K562 (cell line): Measurements from ENCODE around the gene ADAMTS1. TPM values are rescaled to one million over a fixed set of nuclear protein-coding genes. Genes with fewer than 3 reads are reported as not detected.

Experiments
- CBX3 ChIP-seq, 2 experiments: IDR thresholded peaks; 1 replicate in 1 of 2; 2 replicates in 1 of 2; pipeline ENCODE4 v1.6.1; 2012; ENCODE audit warnings: inconsistent platforms in 2 of 2, low read length in 2 of 2, borderline replicate concordance in 1 of 2, control low read depth in 1 of 2
- CHD4 ChIP-seq: fragments of 200-600 bp; sonication (generic); IDR thresholded peaks from 3 replicates; pipeline ENCODE4 v1.6.1; 2012; ENCODE audit warnings: low read depth, mild to moderate bottlenecking, mixed read lengths, low read length, inconsistent platforms; ENCODE audit not compliant: insufficient read depth, insufficient replicate concordance, poor library complexity, severe bottlenecking
- polyA plus RNA-seq, 8 experiments: library from polyadenylated mRNA; depleted of rRNA in 4 of 8; stranded (reverse) in 5 of 8; unstranded in 3 of 8; fragments of >200 nt; fragmentation: Nextera tagmentation in 2 of 8; fragmentation: Illumina TruSeq in 1 of 8; extraction: Ambion mirVana in 2 of 8; extraction: Trizol in 1 of 8; gene quantifications; 2 replicates each; pipeline versions ENCODE4 v1.2.1 to v1.2.3, GENCODE V29; 2011 to 2014; ENCODE audit warnings: inconsistent platforms in 1 of 8, missing spikeins in 1 of 8
- total RNA-seq, 7 experiments: library from RNA; depleted of rRNA in 6 of 7; stranded (reverse); fragments of >200 nt in 6 of 7; fragmentation: Illumina TruSeq in 2 of 7; extraction: Trizol in 2 of 7; gene quantifications; 2 replicates each; pipeline versions ENCODE4 v1.2.1 to v1.2.3, GENCODE V29; 2011 to 2021; ENCODE audit warnings: low replicate concordance in 1 of 7
- TF ChIP-seq, protein P1 (sequence below): sonication (generic); formaldehyde crosslinking; IDR thresholded peaks from 2 replicates; pipeline ENCODE4 v1.8.0; 2022; ENCODE audit warnings: mild to moderate bottlenecking, missing genetic modification reagents

Gene ADAMTS1
- total and polyA plus RNA-seq, 9 of the 15 experiments (the other 6 are each of a cell fraction or from before 2014, with no cell fraction given) = 0.01 to 0.58 TPM; not detected in 7

DNA sequence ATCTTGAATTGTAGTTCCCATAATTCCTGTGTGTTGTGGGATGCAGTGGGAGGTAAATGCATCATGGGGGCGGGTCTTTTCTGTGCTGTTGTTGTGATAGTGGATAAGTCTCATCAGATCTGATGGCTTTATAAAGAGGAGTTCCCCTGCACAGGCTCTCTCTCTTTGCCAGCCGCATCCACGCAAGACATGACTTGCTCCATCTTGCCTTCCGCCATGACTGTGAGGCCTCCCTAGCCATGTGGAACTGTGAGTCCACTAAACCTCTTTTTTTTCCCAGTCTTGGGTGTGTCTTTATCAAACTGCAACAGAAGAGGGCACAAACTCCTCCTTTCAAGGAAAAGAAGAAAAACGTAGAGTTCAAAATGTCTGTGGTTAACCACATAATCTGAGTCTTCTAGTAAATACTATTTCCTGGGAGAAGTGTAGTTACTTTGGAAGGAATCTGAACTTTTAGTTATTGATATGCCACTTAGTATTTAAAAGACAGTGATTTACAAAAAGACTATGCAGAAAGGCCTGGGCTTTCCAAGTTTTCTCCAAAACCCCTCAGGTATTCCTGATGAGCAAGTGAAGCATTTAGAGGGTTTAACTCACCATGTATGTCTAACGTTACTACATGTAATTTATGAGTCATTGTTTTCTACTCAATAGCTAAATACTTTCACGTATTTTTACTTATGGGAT lies 10.0 kb downstream of the ADAMTS1 start (continued):
- TF ChIP-seq, protein P1, sequence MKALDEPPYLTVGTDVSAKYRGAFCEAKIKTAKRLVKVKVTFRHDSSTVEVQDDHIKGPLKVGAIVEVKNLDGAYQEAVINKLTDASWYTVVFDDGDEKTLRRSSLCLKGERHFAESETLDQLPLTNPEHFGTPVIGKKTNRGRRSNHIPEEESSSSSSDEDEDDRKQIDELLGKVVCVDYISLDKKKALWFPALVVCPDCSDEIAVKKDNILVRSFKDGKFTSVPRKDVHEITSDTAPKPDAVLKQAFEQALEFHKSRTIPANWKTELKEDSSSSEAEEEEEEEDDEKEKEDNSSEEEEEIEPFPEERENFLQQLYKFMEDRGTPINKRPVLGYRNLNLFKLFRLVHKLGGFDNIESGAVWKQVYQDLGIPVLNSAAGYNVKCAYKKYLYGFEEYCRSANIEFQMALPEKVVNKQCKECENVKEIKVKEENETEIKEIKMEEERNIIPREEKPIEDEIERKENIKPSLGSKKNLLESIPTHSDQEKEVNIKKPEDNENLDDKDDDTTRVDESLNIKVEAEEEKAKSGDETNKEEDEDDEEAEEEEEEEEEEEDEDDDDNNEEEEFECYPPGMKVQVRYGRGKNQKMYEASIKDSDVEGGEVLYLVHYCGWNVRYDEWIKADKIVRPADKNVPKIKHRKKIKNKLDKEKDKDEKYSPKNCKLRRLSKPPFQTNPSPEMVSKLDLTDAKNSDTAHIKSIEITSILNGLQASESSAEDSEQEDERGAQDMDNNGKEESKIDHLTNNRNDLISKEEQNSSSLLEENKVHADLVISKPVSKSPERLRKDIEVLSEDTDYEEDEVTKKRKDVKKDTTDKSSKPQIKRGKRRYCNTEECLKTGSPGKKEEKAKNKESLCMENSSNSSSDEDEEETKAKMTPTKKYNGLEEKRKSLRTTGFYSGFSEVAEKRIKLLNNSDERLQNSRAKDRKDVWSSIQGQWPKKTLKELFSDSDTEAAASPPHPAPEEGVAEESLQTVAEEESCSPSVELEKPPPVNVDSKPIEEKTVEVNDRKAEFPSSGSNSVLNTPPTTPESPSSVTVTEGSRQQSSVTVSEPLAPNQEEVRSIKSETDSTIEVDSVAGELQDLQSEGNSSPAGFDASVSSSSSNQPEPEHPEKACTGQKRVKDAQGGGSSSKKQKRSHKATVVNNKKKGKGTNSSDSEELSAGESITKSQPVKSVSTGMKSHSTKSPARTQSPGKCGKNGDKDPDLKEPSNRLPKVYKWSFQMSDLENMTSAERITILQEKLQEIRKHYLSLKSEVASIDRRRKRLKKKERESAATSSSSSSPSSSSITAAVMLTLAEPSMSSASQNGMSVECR (CRISPR knock-in tag) = no peak
- TF ChIP-seq CHD4 = no peak
- no peak for TF ChIP-seq CBX3 (IDR thresholded peaks at IDR 0.05; ENCODE audit: borderline replicate concordance in 1 of 2, low read length in 2 of 2)
